ENCODE data around the gene ZNF462. TPM values are rescaled to one million over a fixed set of nuclear protein-coding genes. Genes with fewer than 3 reads are reported as not detected.

ZNF462 gene
- total and polyA plus RNA-seq, 11 donors = 5.3 to 51.3 (median 30.9) TPM

GRCh38 chr9:106963684-106964083, 100.7 kb downstream of the ZNF462 start:
- ATAC-seq (no peak), DNase-seq (no peak)
- H3K9me3 ChIP-seq = no peaks in the 10 kb centered on the region
- no peaks in the 10 kb centered on the region for H3K27me3 ChIP-seq
- intact Hi-C loops (cut with DNase I) = loop anchor here in 3 of 10 donors (2.0 to 5.0 kb wide), 3 partner anchors 41 to 101 kb away; partner anchors contain the start of gene ZNF462 (in 3 of the 3)
- peak overlapping the region in 11 of 12 donors; percentile 31 to 81 (median 68) for H3K27ac ChIP-seq
- H3K4me3 ChIP-seq = no peak overlapping the region
- WGBS, 4 donors = 67 to 80% (median 73%) methylated on average over 3 of the region's 3 CpGs
- peaks cover 0 to 59% (median 23%) of the 10 kb centered on the region in 12 donors for H3K4me1 ChIP-seq
- peaks cover 0 to 12% (median 0%) of the 10 kb centered on the region in 9 donors for H3K36me3 ChIP-seq
- TF ChIP-seq CTCF (IDR thresholded peaks at IDR 0.05) (no peak), POLR2A (IDR thresholded peaks at IDR 0.05) (no peak)

- peak overlapping the region in 5 of 12 donors; percentile 4 to 81 (median 73) for H3K27ac ChIP-seq
- no peak for TF ChIP-seq CTCF (IDR thresholded peaks at IDR 0.05)
- TF ChIP-seq POLR2A (IDR thresholded peaks at IDR 0.05) = no peak
Observed at GRCh38 chr9:106964329-106964728, 101.4 kb downstream of the ZNF462 start.

GRCh38 chr9:106964822-106965525, 102.0 kb downstream of the ZNF462 start:
- Histone ChIP-seq H3K4me3 (no peak overlapping the region), H3K36me3 (peaks cover 0 to 6% (median 0%) of the 10 kb centered on the region in 9 donors), H3K27me3 (no peaks in the 10 kb centered on the region), H3K9me3 (no peaks in the 10 kb centered on the region), H3K4me1 (peaks cover 0 to 59% (median 21%) of the 10 kb centered on the region in 12 donors), H3K27ac (peak overlapping the region in 2 of 12 donors; percentile 4 to 73)
- intact Hi-C loops (cut with DNase I) = loop anchor here in 5 of 10 donors (5.0 kb wide), 3 partner anchors 43 to 103 kb away; partner anchors contain the start of gene ZNF462 (in 4 of the 5)
- no peak for DNase-seq
- 92 to 96% (median 94%) methylated on average over 4 of the region's 4 CpGs for WGBS, 4 donors
- TF ChIP-seq CTCF (IDR thresholded peaks at IDR 0.05) = no peak
- no peak for TF ChIP-seq POLR2A (IDR thresholded peaks at IDR 0.05)
- ATAC-seq = no peak

More at GRCh38 chr9:106964329-106964728, 101.4 kb downstream of the ZNF462 start:
- no peaks in the 10 kb centered on the region for H3K9me3 ChIP-seq
- H3K4me1 ChIP-seq = peaks cover 0 to 58% (median 21%) of the 10 kb centered on the region in 12 donors
- intact Hi-C loops (cut with DNase I) = loop anchor here in 3 of 10 donors (5.0 kb wide), 2 partner anchors 42 to 102 kb away; partner anchors contain the start of gene ZNF462 (in 3 of the 3)
- WGBS, 4 donors = 68 to 76% (median 69%) methylated on average over 2 of the region's 2 CpGs
- DNase-seq (no peak), ATAC-seq (no peak)
- peaks cover 0 to 8% (median 0%) of the 10 kb centered on the region in 9 donors for H3K36me3 ChIP-seq
- no peaks in the 10 kb centered on the region for H3K27me3 ChIP-seq
- no peak overlapping the region for H3K4me3 ChIP-seq

GRCh38 chr9:106966481-106966880, 103.5 kb downstream of the ZNF462 start:
- Histone ChIP-seq H3K27me3 (no peaks in the 10 kb centered on the region), H3K4me3 (no peak overlapping the region), H3K4me1 (peaks cover 0 to 55% (median 21%) of the 10 kb centered on the region in 12 donors), H3K36me3 (no peaks in the 10 kb centered on the region), H3K9me3 (no peaks in the 10 kb centered on the region), H3K27ac (no peak overlapping the region)
- TF ChIP-seq CTCF (IDR thresholded peaks at IDR 0.05) (no peak), POLR2A (IDR thresholded peaks at IDR 0.05) (no peak)
- DNase-seq (no peak), ATAC-seq (no peak)
- intact Hi-C loops (cut with DNase I) = loop anchor here in 2 of 10 donors (5.0 kb wide), 2 partner anchors 84 to 104 kb away; partner anchors contain the start of gene ZNF462 (in 1 of the 2)
- WGBS, 4 donors = 78 to 86% (median 83%) methylated on average over 1 of the region's 1 CpG
